H1 (cell line): ENCODE results near the gene BNC2.

ENCODE experiments used
- EGR1 ChIP-seq: IDR thresholded peaks from 2 replicates; pipeline ENCODE4 v1.6.1; 2011; ENCODE audit warnings: low read depth, low read length, borderline replicate concordance
- POLR2A ChIP-seq, 2 experiments: IDR thresholded peaks; 1 replicate in 1 of 2; 2 replicates in 1 of 2; pipeline ENCODE4 v1.6.1; 2011; ENCODE audit warnings: low read depth in 2 of 2, low read length in 2 of 2, mild to moderate bottlenecking in 2 of 2; ENCODE audit errors: control extremely low read depth in 1 of 2
- TAF1 ChIP-seq: IDR thresholded peaks from 2 replicates; pipeline ENCODE4 v1.6.1; 2011; ENCODE audit warnings: mild to moderate bottlenecking, low read depth, low read length
- YY1 ChIP-seq: IDR thresholded peaks from 2 replicates; pipeline ENCODE4 v1.6.1; 2011; ENCODE audit warnings: low read depth, mild to moderate bottlenecking, low read length
- TF ChIP-seq, protein P1 (sequence below), 3 experiments: IDR thresholded peaks; 1 replicate in 2 of 3; 2 replicates in 1 of 3; pipeline versions ENCODE4 v1.5.1 to v1.6.1; 2011; ENCODE audit warnings: low read length in 3 of 3, mild to moderate bottlenecking in 3 of 3, inconsistent platforms in 2 of 3, low read depth in 1 of 3, moderate library complexity in 1 of 3; ENCODE audit not compliant: insufficient read depth in 1 of 3; ENCODE audit errors: control extremely low read depth in 1 of 3

DNA sequence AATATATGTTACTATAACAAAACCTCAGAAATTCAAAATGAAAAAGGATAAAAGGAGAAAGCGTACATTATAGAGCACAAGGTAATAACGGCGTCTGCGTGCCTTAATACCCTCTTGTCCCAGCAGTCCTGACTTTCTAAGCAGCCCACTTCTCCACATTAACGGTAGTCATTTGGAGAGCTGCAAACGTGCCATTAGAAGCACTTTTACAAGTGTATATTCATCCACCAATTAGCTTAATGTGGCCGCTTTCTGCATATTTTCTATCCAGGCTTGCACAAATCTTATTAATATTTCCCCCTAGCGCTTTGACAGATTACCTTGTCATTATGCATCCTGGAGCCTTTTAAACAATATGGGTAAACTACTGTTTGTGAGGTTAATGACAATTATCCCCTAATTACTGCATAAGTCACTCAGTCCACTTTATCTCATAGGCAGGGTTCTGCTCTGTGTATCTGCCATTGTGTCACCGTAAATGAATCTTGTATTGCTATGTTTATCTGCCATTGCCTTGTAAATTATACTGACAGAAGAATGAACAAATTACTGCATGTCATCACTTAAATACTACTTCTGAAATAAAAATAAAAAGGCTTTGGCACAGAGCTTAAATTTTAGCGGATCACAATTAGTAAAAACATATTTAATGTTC, 421.3 kb downstream of the BNC2 start:
- TF ChIP-seq EGR1: no peak
- TF ChIP-seq, protein P1, sequence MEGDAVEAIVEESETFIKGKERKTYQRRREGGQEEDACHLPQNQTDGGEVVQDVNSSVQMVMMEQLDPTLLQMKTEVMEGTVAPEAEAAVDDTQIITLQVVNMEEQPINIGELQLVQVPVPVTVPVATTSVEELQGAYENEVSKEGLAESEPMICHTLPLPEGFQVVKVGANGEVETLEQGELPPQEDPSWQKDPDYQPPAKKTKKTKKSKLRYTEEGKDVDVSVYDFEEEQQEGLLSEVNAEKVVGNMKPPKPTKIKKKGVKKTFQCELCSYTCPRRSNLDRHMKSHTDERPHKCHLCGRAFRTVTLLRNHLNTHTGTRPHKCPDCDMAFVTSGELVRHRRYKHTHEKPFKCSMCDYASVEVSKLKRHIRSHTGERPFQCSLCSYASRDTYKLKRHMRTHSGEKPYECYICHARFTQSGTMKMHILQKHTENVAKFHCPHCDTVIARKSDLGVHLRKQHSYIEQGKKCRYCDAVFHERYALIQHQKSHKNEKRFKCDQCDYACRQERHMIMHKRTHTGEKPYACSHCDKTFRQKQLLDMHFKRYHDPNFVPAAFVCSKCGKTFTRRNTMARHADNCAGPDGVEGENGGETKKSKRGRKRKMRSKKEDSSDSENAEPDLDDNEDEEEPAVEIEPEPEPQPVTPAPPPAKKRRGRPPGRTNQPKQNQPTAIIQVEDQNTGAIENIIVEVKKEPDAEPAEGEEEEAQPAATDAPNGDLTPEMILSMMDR (IDR thresholded peaks at IDR 0.05; ENCODE audit: control extremely low read depth in 1 of 3, insufficient read depth in 1 of 3, low read depth in 1 of 3, low read length in 3 of 3): no peak
- no peak for TF ChIP-seq YY1
- no peak for TF ChIP-seq POLR2A (IDR thresholded peaks at IDR 0.05; ENCODE audit: control extremely low read depth in 1 of 2, low read depth in 2 of 2, low read length in 2 of 2)
- TF ChIP-seq TAF1: no peak
